ENCODE results near the gene IZUMO1.

The IZUMO1 gene

DNA sequence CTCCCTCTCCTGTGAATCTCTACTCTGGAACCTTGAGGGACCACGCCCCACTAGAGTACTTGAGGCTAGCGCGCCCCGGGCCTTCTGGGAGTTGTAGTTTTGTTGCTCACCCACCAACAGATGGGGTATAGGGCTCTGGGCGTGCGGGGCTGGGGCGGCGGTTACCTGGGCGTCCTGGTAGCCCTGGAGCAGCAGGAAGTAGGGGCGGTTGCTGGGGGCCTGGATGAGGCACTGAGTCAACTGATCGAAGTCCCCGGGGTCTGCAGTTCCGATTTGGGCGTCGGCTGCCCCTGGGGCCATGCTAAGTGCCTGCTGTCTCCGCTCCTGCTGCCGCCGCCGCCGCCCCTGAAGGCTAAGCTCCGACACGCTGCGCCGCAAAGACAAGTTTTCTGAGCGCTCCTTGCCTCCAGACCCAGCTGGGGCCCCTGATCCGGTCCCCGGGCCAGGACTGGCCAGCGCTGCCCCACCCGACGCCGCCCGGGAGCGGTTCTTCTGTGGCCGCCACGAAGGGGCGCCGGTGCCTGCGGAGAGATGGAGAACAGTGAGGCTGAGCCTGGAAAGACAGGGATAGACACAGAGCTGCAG is 11.6 kb downstream of the IZUMO1 start:
- TF ChIP-seq ZC3H10 (CRISPR knock-in tag; IDR thresholded peaks at IDR 0.05) = no peak
- no peak for TF ChIP-seq RARB (CRISPR knock-in tag; IDR thresholded peaks at IDR 0.05)
- TF ChIP-seq, protein P1, sequence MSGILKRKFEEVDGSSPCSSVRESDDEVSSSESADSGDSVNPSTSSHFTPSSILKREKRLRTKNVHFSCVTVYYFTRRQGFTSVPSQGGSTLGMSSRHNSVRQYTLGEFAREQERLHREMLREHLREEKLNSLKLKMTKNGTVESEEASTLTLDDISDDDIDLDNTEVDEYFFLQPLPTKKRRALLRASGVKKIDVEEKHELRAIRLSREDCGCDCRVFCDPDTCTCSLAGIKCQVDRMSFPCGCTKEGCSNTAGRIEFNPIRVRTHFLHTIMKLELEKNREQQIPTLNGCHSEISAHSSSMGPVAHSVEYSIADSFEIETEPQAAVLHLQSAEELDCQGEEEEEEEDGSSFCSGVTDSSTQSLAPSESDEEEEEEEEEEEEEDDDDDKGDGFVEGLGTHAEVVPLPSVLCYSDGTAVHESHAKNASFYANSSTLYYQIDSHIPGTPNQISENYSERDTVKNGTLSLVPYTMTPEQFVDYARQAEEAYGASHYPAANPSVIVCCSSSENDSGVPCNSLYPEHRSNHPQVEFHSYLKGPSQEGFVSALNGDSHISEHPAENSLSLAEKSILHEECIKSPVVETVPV (CRISPR knock-in tag; IDR thresholded peaks at IDR 0.05) = no peak
- no peak for TF ChIP-seq BACH2 (CRISPR knock-in tag; IDR thresholded peaks at IDR 0.05; ENCODE audit: borderline replicate concordance)
- TF ChIP-seq ARNTL (CRISPR knock-in tag; IDR thresholded peaks at IDR 0.05; ENCODE audit: borderline replicate concordance, low read depth) = no peak
- TF ChIP-seq GLIS3 (CRISPR knock-in tag; IDR thresholded peaks at IDR 0.05) = no peak
- no peak for TF ChIP-seq ESRRG (CRISPR knock-in tag; IDR thresholded peaks at IDR 0.05)
- TF ChIP-seq SNAI2 (CRISPR knock-in tag; IDR thresholded peaks at IDR 0.05) = no peak
- TF ChIP-seq ZNF565 (CRISPR knock-in tag; conservative IDR thresholded peaks at IDR 0.05; ENCODE audit: low read depth) = no peak
- TF ChIP-seq CSDC2 (CRISPR knock-in tag; IDR thresholded peaks at IDR 0.05) = no peak
- TF ChIP-seq, protein P2, sequence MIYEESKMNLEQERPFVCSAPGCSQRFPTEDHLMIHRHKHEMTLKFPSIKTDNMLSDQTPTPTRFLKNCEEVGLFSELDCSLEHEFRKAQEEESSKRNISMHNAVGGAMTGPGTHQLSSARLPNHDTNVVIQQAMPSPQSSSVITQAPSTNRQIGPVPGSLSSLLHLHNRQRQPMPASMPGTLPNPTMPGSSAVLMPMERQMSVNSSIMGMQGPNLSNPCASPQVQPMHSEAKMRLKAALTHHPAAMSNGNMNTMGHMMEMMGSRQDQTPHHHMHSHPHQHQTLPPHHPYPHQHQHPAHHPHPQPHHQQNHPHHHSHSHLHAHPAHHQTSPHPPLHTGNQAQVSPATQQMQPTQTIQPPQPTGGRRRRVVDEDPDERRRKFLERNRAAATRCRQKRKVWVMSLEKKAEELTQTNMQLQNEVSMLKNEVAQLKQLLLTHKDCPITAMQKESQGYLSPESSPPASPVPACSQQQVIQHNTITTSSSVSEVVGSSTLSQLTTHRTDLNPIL (CRISPR knock-in tag; IDR thresholded peaks at IDR 0.05; ENCODE audit: low read depth) = no peak
- no peak for TF ChIP-seq ZNF70 (CRISPR knock-in tag; IDR thresholded peaks at IDR 0.05)
- no peak for TF ChIP-seq TOX (CRISPR knock-in tag; IDR thresholded peaks at IDR 0.05; ENCODE audit: borderline replicate concordance)
- no peak for TF ChIP-seq ISL1 (CRISPR knock-in tag; IDR thresholded peaks at IDR 0.05)
- no peak for TF ChIP-seq ZFP3 (CRISPR knock-in tag; IDR thresholded peaks at IDR 0.05)
- TF ChIP-seq, protein P3, sequence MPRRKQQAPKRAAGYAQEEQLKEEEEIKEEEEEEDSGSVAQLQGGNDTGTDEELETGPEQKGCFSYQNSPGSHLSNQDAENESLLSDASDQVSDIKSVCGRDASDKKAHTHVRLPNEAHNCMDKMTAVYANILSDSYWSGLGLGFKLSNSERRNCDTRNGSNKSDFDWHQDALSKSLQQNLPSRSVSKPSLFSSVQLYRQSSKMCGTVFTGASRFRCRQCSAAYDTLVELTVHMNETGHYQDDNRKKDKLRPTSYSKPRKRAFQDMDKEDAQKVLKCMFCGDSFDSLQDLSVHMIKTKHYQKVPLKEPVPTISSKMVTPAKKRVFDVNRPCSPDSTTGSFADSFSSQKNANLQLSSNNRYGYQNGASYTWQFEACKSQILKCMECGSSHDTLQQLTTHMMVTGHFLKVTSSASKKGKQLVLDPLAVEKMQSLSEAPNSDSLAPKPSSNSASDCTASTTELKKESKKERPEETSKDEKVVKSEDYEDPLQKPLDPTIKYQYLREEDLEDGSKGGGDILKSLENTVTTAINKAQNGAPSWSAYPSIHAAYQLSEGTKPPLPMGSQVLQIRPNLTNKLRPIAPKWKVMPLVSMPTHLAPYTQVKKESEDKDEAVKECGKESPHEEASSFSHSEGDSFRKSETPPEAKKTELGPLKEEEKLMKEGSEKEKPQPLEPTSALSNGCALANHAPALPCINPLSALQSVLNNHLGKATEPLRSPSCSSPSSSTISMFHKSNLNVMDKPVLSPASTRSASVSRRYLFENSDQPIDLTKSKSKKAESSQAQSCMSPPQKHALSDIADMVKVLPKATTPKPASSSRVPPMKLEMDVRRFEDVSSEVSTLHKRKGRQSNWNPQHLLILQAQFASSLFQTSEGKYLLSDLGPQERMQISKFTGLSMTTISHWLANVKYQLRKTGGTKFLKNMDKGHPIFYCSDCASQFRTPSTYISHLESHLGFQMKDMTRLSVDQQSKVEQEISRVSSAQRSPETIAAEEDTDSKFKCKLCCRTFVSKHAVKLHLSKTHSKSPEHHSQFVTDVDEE (CRISPR knock-in tag; IDR thresholded peaks at IDR 0.05) = no peak
- TF ChIP-seq PPARA (CRISPR knock-in tag; IDR thresholded peaks at IDR 0.05; ENCODE audit: borderline replicate concordance) = no peak
- TF ChIP-seq, protein P4, sequence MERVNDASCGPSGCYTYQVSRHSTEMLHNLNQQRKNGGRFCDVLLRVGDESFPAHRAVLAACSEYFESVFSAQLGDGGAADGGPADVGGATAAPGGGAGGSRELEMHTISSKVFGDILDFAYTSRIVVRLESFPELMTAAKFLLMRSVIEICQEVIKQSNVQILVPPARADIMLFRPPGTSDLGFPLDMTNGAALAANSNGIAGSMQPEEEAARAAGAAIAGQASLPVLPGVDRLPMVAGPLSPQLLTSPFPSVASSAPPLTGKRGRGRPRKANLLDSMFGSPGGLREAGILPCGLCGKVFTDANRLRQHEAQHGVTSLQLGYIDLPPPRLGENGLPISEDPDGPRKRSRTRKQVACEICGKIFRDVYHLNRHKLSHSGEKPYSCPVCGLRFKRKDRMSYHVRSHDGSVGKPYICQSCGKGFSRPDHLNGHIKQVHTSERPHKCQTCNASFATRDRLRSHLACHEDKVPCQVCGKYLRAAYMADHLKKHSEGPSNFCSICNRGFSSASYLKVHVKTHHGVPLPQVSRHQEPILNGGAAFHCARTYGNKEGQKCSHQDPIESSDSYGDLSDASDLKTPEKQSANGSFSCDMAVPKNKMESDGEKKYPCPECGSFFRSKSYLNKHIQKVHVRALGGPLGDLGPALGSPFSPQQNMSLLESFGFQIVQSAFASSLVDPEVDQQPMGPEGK (CRISPR knock-in tag; IDR thresholded peaks at IDR 0.05; ENCODE audit: borderline replicate concordance) = no peak
- TF ChIP-seq TCF4 (CRISPR knock-in tag; IDR thresholded peaks at IDR 0.05; ENCODE audit: borderline replicate concordance) = no peak
- no peak for ATAC-seq

DNA sequence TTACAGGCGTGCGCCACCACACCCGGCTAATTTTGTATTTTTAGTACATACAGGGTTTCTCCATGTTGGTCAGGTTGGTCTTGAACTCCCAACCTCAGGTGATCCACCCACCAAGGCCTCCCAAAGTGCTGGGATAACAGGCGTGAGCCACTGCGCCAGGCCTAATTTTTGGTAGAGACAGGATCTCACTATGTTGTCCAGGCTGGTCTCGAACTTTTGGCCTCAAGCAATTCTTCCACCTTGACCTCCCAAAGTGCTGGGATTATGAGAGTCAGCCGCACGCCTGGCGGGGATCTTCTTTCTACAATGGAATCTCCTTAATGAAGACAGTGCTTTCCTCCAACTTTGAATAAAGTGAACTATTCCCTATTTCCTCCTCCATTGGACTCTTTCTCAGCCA is 12.1 kb downstream of the IZUMO1 start:
- TF ChIP-seq TOX (CRISPR knock-in tag; IDR thresholded peaks at IDR 0.05; ENCODE audit: borderline replicate concordance) (no peak), ZC3H10 (CRISPR knock-in tag; IDR thresholded peaks at IDR 0.05) (no peak), CSDC2 (CRISPR knock-in tag; IDR thresholded peaks at IDR 0.05) (no peak)
- TF ChIP-seq, protein P1 (CRISPR knock-in tag; IDR thresholded peaks at IDR 0.05) = no peak
- TF ChIP-seq, protein P3 (CRISPR knock-in tag; IDR thresholded peaks at IDR 0.05) = no peak
- ATAC-seq = no peak

Measured in SK-N-SH treated with all-trans-retinoic acid at 6 μM for 48 hours (cell line).